ENCODE measurements around the gene MMP25. TPM values are rescaled to one million over a fixed set of nuclear protein-coding genes. Genes with fewer than 3 reads are reported as not detected.
A peak's percentile ranks its signal among the peaks of the same experiment; 100 is the strongest.

Gene MMP25
- total RNA-seq, 1 donor from 2014 or later: 0.25 TPM

DNA sequence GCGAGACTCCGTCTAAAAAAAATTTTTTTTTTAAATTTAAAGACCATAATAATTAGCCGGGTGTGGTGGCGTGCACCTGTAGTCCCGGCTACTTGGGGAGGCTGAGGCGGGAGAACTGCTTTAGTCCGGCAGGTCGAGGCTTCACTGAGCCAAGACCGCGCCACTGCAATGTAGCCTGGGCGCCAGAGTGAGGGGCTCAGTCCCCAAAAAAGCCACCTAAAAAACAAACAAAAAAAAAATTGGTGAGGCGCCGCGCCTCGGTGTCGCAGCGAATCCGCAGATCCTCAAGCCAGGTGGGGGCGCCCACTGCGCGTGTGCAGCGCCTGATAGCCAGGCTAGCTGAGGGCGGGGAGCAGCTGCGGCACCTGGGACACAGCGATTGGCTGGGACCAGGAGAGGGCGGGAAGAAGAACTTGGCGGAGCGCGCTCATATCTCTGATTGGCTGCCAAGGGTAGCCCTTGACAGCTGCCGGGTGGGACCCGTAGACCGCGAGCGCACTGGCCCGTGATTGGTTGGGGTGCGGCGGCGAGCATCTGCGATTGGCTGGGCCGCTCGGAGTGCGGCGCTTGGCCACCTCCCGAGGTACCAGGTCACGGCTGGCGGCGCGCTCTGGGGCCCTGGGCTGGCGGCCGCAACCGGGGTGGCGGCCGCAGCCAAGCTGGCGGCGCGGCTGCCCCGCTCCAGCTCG lies 42.6 kb upstream of the MMP25 start:
- Histone ChIP-seq H3K4me1 (peaks cover 8% of the 10 kb centered on the region), H3K36me3 (no peaks in the 10 kb centered on the region), H3K27ac (no peak overlapping the region), H3K9me3 (no peaks in the 10 kb centered on the region), H3K4me3 (peak overlapping the region in 1 of 2 donors; percentile 34), H3K27me3 (no peaks in the 10 kb centered on the region)
- TF ChIP-seq, protein P1, sequence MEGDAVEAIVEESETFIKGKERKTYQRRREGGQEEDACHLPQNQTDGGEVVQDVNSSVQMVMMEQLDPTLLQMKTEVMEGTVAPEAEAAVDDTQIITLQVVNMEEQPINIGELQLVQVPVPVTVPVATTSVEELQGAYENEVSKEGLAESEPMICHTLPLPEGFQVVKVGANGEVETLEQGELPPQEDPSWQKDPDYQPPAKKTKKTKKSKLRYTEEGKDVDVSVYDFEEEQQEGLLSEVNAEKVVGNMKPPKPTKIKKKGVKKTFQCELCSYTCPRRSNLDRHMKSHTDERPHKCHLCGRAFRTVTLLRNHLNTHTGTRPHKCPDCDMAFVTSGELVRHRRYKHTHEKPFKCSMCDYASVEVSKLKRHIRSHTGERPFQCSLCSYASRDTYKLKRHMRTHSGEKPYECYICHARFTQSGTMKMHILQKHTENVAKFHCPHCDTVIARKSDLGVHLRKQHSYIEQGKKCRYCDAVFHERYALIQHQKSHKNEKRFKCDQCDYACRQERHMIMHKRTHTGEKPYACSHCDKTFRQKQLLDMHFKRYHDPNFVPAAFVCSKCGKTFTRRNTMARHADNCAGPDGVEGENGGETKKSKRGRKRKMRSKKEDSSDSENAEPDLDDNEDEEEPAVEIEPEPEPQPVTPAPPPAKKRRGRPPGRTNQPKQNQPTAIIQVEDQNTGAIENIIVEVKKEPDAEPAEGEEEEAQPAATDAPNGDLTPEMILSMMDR (IDR thresholded peaks at IDR 0.05): peak; percentile 17 to 68 (median 62)
- TF ChIP-seq POLR2AphosphoS5 (IDR thresholded peaks at IDR 0.05; ENCODE audit: insufficient read depth in 1 of 2, low read depth in 1 of 2) (peak; percentile 53 to 74), POLR2A (IDR thresholded peaks at IDR 0.05) (no peak)
- peak in 1 of 2 donors; percentile 95 for DNase-seq (ENCODE audit: extremely low spot score in 2 of 2)
- intact Hi-C loops (cut with DNase I): no loop called here

DNA sequence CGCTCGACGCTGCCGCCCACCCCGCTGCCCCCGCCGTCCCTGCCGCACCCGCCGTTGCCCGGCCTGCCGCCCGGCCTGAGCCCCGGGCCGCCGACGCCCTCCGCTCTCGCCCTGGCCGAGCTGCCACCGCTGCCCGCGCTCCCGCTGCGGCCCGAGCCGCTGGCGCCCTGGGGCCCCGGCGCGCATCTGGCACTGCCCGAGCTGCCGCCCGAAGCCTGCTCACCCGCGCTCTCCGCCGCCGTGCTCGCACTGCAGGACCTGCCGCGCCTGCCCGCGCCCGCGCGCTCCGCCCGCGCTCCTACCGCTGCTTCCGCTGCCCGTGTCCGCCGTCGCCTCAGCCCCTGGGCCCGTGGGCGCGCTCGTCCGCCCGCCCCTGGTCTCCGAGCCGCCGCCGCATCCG lies 42.0 kb upstream of the MMP25 start:
- H3K27ac ChIP-seq: no peak overlapping the region
- H3K4me3 ChIP-seq: peak overlapping the region in 1 of 2 donors; percentile 34
- no peaks in the 10 kb centered on the region for H3K27me3 ChIP-seq
- intact Hi-C loops (cut with DNase I): no loop called here
- peaks cover 8% of the 10 kb centered on the region for H3K4me1 ChIP-seq
- no peaks in the 10 kb centered on the region for H3K9me3 ChIP-seq
- H3K36me3 ChIP-seq: no peaks in the 10 kb centered on the region
- no peak for DNase-seq (ENCODE audit: extremely low spot score in 2 of 2)
- TF ChIP-seq, protein P1 (IDR thresholded peaks at IDR 0.05): no peak
- TF ChIP-seq POLR2AphosphoS5 (IDR thresholded peaks at IDR 0.05; ENCODE audit: insufficient read depth in 1 of 2, low read depth in 1 of 2): no peak
- TF ChIP-seq POLR2A (IDR thresholded peaks at IDR 0.05): no peak

DNA sequence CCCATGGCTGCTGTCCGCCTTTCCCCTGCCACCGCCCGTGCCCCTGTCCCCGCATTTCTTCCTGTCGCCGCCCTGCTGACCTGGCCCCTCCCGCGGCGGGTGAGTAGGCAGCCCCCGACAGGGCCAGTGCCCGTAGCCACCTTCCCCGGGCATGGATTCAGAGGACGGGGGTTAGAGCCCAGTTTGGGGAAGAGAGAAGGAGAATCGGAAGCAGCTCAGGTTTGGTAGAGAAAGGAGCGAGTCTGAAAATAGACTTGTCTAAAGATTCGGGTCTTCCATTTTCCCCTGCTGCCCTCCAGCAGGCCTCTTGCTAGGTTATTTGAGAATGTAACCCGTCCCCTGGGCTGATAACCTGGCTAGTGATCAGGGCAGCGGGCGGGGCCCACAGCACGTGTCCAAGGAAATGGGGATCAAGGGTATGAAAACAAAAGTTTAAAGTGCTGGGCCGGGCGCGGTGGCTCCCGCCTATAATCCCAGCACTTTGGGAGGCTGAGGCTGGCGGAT lies 41.5 kb upstream of the MMP25 start:
- no peak for TF ChIP-seq POLR2AphosphoS5 (IDR thresholded peaks at IDR 0.05; ENCODE audit: insufficient read depth in 1 of 2, low read depth in 1 of 2)
- TF ChIP-seq, protein P1 (IDR thresholded peaks at IDR 0.05): no peak
- Histone ChIP-seq H3K9me3 (no peaks in the 10 kb centered on the region), H3K27ac (no peak overlapping the region), H3K4me1 (peaks cover 8% of the 10 kb centered on the region), H3K36me3 (no peaks in the 10 kb centered on the region), H3K4me3 (peak overlapping the region in 1 of 2 donors; percentile 10), H3K27me3 (no peaks in the 10 kb centered on the region)
- DNase-seq (ENCODE audit: extremely low spot score in 2 of 2): no peak
- intact Hi-C loops (cut with DNase I): no loop called here

DNA sequence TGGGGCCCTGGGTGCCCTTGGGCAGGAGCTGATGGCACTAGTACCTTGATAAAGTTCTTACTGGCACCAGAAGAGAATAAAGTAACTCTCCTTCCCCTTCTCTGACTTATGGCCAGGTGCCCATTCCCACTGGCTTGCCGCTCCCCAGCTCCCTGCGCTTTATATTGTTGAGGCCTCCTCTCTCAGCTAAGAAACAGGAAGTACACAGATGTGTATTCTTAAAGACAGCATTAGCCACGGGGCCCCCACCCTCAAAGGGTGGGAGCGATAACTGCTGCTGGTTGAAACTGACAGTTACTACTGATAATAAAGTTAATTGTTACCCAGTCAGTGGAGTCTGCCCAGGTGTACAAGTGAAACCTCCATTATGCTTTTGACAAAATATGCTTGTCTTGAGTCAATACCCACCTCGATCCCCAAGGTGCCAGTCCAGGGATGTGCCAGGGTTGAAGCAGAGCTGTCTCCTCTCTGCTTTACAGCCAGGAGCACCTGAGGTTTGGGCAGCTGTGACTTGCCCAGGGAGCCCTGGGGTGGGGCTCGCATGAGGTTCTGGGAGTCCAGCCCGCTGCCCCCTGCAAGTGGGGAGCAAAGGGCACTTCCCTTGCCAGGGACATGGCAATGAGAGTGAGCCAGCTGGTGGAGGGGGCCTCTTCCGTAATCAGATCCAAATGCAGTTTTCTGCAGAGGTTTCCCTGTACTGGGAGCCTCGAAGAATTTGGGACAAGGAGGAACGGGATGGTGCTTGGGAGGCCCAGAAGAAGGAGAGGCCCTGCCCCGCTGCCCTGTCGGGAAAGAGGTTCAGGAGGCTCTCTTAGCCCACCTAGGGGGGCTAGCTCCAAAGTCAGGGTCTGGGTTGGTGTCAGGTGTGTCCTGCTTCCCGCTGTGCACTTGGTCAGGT lies 39.1 kb upstream of the MMP25 start:
- no peak for DNase-seq (ENCODE audit: extremely low spot score in 2 of 2)
- Histone ChIP-seq H3K4me3 (no peak overlapping the region), H3K27me3 (peaks cover 7% of the 10 kb centered on the region), H3K36me3 (no peaks in the 10 kb centered on the region), H3K9me3 (no peaks in the 10 kb centered on the region), H3K4me1 (peaks cover 8% of the 10 kb centered on the region), H3K27ac (no peak overlapping the region)
- TF ChIP-seq POLR2AphosphoS5 (IDR thresholded peaks at IDR 0.05; ENCODE audit: insufficient read depth in 1 of 2, low read depth in 1 of 2): no peak
- no peak for TF ChIP-seq POLR2A (IDR thresholded peaks at IDR 0.05)
- TF ChIP-seq, protein P1 (IDR thresholded peaks at IDR 0.05): no peak
- intact Hi-C loops (cut with DNase I): no loop called here
